ENCODE measurements around the gene LOXL1.

LOXL1 gene

DNA sequence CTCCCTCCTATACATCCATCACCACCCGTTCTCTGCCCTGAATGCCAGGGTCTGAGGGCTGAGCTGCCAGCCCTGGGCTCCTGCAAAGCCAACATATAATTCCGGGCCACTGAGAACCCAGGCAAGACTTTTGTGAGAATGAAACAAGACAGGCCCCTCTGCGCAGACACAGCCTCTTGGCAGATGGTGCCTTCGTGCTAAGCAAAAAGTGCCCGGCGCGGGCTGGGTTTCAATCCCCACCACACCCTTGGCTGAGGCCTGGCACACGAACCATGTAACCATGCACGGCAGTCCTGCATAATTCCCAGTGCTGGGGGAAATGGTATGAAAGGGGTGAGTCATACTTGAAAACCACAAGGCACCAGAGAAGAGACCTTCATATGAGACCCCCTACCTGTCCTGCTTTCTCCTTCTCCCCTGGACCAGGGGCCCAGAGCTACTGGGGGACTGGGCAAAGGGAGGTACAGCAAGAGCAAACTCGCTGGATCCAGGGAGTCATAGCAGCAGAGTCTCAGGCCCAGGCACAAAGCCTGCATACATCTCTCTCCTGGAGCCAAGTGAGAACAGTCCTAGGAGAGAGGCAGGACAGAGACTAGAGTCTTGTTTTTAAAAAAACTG is 26.1 kb upstream of the LOXL1 start:
- DNase-seq: no peak

DNA sequence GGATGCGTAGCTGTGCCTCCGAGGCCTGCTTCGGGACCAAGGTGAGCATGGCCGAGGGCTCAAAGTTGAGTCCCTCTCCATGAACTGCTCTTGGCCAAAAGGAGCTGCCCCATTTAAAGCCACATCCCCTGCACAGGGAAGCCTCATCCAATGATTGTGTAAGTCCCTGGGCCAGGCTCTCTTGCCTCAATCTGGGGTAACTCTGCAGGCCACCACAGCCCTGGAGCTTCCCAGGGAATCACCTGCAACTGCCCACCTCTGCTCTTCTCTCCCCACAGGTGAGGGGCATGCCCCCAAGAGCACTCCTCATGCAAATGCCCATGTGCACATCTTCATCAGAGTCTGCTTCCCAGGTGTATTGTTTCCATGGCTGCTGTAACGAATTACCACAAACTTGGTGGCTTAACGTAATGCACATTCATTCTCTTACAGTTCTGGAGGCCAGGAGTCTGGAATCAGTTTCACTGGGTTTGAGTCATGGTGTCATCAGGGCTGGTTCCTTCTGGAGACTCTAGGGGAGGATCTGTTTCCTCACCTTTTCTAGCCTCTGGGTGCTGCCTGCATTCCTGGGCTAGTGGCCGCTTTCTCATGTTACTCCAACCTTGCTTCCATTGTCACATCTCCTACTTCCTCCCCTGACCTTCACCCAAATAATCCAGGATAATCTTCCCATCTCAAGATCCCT is 25.0 kb upstream of the LOXL1 start:
- no peak for DNase-seq

DNA sequence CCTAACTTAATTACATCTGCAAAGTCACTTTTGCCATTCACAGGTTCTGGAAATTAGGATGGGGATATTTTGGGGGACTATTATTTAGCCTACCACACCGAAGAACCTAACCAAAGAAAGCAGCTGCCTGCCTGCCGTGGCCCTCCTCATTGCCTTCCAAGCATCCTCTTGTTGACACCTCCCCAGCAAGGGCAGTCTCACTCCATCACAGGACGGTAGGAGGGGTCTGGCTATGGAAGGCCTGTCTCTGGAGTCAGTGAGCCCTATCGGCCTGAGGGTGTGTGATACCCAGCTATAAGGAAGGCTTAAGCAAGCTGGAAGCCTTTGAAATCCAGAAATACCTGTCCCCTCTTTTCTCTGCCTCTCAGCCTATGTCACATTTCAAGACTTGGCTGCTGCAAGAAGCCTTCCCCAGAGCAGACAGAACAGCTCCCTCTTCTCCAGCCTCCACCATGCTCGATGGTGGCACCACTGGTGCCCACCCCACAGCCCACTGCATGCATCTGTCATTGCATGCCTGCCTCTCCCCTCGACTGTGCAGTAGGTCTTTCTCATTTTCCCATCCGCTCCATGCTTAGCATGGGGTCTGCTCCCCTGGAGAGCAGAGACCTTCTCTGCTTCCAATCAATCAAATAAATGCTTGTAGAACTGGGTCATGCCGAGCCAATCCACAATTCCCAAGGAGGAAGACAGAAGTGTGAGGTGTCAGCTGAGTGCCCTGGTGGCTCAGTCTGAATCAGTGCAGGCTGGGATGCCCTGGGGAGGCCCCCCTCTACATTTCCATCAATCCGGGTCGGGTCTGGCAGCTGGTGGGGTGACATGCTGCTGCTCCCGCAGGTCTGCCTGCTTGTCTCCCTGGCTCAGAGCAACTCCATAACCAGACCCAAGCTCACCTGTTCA is 23.9 kb upstream of the LOXL1 start:
- DNase-seq: no peak

DNA sequence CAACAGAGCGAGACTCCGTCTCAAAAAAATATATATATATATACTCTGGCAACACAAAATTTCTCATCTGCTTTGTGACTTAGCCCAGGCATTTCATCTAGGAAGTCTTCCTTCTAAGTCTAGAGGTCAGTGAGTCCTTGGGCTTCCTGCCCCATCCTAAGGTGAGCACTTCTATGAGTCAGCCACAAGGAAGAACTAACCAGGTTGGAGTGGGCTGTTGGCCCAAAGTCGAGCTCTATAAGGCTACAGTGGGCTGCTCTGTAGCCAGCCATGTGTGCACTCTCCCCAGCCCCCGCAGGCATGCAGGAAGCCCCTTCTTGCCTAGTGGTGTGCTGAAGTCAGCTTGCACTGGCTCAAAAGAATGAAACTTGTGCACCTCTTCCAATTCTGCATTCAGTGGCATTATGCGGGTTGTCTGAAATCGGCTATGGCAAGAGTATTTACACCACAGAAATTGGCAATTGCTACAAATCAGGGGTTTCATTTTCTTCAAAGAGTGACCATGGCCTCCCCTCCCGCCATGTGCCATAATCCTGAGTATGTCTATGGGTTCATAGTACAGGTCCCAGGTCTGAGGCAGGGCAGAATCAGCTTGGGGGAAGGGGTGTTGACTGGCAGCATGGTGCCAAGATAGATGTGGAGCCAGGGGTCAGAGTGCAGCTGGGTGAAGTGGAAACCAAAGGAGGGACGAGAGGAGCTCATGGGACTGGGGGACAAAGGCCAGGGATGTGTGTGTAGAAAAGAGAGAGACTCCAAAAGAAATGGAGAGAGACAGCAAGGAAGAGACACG is 22.0 kb upstream of the LOXL1 start:
- DNase-seq: no peak

DNA sequence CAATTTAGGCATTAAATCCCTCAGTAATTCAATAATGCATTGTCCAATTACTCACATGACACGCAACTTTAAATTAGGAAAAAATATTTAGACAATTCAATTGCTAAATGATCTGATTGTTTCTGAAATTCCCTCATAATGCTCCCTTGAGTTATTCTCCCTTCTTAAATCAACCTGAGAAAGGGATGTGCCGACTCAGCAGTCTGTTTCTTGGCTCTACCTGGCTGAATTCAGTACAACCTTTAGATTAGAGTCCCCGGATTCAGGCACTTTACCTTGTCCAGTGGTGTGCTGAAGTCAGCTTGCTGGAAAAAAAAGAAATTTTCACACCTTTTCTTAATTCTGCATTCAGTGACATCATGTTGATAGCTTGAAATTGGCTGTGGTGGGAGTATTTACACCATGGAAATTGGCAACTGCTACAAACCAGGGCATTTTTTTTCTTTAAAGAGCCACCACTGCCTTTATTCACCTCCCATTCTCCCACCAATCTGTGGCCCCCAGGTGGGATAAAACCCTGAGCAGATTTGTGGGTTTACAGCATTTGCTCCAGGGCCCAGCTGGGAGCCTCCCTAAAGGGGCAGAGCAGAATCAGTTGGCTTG is 20.9 kb upstream of the LOXL1 start:
- DNase-seq: no peak

DNA sequence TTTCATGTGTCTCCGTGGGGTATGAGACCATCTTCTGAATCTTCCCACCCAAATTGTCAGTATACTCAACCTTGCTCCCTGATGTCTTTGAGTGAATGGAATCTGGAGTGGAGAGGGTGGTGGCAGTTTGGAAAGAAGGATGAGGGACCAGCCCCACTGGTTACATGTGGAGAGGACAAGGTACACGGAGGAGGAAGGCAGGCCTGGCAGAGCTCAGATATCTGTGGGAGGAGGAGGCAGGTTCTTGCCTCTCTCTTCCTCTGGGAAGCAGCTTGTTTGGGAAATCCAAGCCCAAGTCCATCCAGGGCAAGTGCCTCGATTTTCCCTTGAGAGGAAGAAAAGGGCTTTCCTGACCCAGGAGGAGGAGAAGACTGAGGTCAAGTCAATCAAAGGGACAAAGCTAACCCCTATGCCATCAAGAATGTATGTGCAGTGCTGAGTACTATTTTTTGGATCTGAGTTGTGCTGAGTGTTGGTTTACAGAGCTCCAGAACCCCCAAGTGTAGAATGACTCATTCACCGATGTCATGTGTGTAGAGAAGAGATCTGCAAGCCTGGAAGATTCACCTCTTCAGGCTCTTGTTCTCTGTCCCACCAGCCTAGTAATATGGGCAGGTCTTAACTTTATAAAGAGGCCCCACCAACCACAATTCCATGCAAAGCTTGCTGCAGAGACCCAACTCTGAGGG is 19.8 kb upstream of the LOXL1 start:
- DNase-seq: no peak

DNA sequence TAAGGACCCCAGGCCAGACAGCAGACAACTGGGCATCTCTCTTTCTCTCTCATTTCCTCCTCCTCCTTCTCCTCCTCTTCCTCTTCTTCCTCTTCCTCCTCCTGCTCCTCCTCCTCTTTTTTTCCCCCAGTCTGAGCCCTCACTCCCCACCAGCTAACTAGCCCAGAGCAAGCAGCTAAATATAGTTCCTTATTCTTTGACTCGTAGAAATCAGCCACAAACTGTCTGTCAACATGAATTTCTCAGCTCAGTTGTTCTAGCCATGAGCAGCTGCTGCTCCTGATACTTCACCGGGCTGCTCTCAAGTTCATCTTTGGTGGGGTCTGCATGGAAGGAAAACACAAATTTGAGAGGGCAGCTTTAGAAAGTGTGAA is 19.2 kb upstream of the LOXL1 start:
- no peak for DNase-seq

DNA sequence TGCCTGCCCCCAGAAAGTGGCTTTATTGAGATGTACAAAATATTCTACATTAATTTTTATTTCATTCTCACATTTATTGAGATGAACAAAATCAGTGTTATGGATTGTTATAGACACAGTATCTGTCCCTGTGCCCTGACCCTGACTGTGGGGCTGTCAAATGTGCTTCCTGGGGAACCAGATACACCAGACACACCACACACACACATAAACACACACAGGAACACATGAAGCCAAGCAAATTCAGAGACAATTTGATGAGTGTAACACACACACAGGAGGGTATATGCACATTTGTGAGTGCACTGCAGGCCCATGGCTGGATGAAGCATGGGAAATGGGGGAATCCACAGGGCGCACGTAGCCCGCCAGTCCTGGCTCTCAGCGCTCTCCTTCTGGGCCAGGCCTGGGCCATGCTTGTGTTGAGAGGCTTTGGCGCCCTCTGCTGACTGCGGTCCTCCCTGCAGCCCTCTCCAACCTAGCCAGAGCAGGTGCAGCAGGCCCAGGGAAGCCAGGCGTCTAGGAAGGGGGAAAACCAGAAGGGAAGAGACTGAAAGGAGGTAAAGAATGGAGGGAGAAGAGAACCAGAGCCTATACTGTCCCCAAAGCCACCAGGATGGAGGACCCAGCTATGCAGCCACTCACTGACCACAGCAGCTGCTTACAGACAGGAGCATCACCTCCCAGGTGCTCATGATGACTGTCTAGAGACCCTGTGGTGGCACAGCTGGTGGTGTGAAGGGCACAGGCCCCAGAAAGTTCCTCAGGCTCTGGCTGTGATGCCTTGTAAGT is 18.0 kb upstream of the LOXL1 start:
- DNase-seq: no peak

DNA sequence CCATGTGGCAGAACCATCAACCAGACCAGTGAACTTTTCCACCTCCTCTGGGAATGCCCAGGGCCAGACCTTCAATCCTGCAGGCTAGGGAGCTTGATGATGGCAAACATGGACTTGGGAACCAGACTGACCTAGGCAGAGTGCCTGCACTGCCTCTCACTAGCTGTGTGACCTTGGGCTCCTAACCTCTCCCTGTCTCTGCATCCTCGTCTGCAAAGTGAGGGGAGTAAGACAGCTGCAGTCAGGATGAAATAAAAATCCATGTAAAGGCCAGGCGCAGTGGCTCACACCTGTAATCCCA is 17.5 kb upstream of the LOXL1 start:
- no peak for DNase-seq

DNA sequence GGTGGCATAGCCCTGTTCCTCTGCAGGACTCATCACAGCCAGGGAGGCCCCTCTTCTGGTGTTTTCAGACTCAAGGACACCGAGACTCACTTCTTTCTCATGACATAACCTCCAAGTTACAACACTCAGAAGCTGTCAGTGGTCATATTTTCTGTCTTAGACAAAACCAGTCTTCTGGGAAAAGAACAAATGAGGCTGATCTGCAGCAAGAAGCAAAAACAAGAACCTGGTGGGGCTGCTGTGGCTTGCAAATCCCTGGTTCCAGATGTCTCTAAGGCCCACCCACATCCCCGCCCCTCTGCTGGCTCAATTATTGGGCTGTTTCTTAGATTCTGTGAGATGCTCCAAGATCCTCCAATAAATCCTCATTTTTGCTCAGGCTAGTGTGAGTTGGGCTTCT is 16.6 kb upstream of the LOXL1 start:
- DNase-seq: no peak

DNA sequence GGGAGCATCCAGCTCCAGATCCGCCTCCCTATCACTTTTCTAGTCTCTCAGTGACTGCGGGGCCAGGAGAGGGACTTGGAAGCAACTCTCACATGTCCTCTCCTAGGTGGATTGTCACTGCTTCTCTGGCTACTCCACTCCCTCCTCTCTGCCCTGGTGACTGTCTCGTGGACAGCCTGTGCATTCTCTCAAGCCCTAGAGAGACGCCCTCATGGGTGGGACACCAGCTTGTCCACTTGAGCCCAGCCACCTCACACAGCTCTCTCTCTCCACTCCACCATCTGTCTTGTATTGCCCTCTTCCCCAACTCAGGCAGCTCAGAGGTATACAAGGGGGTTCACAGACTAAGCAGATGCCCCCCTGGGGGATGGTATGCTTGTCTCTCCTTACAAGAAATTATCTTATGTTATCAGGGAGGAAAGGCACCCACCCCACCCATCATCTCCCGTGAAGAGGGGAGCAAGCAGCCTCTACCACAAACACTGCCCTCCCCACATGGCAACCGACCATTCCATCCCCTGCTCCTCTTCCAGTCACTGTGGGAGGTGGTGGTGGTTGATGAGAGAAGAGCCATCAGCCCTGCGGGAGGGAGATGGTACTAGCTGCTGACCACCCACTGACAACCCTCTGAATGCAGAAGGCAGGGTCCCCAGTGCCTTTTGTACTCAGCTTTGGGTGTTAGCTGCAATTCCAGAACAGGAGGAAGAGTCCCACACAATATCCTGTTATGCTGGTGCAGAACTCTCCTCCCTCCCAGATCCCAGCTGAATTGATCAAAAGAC is 15.5 kb upstream of the LOXL1 start:
- no peak for DNase-seq

DNA sequence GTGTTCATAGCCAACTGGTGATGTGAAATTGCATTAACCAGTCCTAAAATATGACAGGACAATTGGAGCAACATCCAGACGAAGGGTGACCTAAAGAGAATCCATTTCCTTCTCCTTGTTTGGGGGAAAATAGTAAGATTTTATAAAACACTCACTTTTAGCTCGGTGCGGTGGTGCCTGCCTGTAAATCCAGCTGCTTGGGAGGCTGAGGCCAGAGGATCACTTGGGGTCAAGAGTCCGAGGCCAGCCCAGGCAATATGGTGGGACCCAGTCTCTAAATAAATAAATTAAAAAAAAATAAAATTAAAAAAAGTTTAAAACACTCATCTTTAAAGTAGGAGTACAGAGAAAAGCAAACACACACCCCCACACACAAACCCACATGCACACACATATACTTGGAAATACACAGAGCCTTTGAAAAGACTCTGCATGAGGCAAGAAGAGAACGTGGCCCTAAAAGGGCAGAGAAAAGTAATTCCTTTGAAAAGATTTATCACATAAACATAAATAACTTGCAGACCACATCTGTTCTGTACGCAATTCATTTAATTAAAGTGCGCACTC is 14.1 kb upstream of the LOXL1 start:
- DNase-seq: no peak

DNA sequence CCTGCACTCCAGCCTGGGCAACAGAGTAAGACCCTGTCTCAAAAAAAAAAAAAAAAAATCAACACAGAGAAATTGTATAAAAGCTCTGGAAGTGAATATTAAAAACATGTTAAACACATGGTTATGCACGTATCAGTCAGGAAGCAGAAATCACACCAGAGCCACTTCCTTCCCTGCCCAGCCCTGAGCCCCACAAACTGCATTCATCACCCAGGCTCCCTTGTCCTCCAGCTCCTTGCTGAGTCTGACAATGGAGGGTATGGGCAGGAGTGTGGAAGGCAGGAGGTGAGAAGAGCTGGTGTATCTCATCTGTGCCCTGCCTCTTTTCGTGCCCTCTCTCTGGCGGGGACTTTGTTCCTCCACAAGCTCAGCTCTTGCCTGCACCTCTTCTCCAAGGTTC is 12.1 kb upstream of the LOXL1 start:
- DNase-seq: no peak

DNA sequence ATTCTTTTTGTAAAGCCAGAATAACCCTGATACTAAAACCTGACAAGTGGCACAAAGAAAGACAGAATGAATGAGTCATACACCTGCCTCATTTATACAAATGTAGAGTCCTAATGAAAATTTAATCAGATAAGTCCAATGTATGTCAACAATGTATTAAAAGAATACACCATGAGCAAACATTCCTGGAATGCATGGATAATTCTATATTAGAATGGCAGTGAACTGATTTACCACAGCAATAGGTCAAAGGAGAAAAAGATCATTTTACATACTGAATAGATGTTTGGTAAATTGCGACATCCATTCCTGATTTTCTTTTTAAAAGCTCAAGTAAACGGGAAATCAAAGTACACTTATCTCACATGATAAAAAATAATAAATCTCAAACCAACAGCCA is 11.2 kb upstream of the LOXL1 start:
- DNase-seq: no peak

DNA sequence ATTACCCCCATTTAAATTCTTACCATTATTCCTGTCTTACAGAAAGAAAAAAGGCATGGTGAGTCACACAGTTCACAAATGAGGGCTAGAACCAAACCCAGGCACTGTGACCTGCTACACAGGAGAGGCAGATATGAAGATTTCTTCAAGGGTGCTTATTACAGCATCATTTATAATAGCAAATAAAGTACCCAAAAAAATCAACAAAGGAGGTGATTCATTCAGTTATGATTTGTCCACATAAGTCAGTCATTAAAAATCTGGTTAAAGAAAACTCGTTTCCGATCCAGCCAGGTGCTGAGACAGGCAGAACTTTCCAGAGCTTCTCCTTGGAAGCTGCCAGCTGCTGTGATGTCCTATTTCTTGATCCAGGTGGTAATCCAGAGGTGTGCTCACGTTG is 7.5 kb upstream of the LOXL1 start:
- DNase-seq: no peak

DNA sequence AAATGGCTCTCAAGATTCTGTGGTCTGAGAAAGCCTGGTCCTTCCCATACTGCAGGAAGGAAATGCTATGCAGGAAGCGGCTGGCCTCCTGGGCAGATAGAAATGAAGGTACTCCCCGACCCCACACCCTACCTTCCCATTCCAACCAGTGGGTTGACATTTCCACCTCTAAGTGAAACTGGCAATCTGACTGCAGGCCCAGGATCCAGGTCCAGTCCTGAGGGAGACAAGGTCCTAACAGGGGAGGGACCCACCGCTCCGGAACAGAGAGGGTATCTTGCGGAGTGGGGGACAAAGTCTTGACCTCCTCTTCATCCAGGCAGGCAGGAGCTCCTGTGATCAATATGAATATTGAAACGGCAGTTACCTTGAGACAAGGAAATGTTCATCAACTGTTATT is 6.6 kb upstream of the LOXL1 start:
- DNase-seq: no peak

DNA sequence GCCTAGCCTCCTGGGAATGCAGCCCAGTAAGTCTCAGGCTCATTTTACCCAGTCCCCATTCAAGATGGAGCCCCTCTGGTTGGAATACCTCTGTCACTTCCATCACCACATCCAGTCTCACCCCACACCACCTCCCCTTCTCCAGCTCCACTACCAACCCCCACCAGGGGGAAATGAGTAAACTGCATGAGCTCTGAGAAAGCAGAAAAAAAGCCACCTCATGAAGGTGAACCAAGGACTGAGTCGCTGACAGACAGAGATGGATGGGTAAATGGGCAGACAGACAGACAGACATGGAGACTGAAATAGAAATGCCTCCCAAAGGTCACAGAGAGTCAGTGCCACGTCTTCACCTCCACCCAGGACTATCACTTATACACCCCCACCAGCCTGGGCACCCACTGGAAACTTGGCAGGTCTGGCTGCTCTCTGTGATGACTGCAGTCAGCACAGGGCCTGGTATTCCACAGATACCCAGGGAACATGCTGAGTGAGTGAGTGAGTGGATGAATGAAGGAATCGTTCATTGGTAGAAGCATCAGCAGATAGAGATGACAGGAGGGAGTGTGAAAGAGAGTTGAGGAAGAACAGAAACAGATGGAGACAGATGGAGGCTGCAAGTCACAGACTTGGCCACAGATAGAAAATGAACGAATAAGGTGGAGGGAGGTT is 4.9 kb upstream of the LOXL1 start:
- no peak for DNase-seq

DNA sequence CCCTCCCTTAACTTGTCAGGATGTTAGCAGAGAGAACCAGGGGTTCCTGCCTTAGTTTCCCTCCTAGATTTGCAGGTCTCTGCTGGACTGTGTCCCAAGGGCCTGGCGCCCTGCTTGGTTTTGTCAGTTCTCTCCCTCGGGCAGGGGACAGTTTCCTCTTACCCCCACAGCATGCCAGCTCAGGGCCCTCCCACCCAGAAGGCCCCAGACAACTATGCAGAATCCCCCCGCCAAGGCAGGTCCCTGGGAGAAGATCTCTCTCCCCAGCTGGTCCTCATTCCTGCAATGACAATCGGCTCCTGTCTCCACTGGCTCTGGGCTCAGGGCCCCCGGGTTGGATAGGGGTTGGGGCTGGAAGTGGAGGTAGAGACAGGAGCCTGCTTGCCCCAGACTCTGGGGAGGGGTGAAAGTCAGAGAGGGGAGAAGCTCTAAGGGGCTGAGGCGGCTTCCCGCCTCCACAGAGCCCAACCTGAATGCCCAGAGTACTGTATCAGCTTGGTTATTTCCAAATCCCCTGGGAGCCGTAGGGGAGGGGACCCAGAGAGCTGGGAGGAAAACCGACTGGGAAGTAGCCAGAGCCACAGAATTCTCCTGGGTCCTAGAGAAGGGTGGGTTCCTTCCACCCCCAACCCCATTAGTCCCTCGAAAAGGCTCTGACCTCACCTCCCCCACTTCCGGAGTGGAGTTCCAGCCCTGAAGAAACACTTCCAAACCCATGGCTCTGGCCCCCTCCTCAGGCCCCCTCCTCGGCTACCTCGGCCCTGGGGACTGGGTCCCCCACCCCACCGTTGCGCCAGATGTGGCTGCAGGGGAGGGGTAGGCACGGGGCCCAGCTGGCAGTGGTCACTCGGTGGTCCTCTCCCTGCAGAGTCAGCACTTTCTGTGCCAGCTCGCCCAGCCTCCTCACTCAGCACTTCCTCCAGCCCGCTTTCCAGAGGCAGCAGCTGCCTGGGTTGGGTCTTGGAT is 3.8 kb upstream of the LOXL1 start:
- no peak for DNase-seq

DNA sequence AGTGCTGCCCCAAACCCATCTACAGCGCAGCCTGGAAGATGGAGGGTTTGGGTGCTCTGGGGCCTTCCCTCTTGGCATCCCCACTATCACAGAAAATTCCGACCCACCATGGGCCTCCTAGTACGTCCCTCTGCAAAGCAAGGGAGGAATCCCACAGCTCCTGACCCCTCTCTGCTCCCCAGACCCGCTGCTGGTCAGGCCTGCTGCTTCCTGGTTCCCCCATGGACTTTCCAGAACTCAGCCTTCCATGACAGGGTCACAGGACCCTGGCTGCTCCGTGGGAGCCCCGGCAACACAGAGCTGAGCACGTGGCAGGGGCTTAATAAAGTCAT is 3.1 kb upstream of the LOXL1 start:
- no peak for DNase-seq

Data from NCI-H2081 treated with DMSO at 0.1 percent for 48 hours (cell line).